HG03521 (cell line): ENCODE results near the gene ME3.
"Not testable (repeated sequence)": the region's sequence is repeated elsewhere in the genome, so short reads cannot be mapped to it uniquely, and the experiment has no call there.

Experiments used
- ATAC-seq: cut with Tn5 transposase; IDR thresholded peaks from one replicate; pipeline ENCODE4 v1.9.1; 2021; ENCODE audit warnings: mild to moderate bottlenecking, moderate library complexity; ENCODE audit not compliant: unreplicated experiment

The ME3 gene

DNA sequence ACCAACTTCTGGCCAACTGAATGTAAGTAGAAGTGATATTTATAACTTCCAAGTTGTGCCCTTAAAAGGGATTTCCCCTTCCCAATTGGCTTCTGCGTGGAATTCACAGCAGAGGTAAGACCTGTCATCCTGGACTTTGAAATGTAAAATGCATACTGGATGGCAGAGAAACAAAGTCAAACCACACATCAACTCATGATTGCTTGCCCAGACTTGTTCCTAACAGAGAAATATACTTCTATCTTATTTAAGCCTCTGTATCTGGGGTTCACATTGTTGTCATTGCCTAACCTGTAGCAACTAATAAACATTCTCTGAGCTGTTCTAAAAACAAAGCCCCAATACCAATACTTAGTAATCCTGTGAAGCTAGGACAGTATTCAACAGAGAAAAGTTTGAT lies 6.2 kb downstream of the ME3 start:
- no peak for ATAC-seq

DNA sequence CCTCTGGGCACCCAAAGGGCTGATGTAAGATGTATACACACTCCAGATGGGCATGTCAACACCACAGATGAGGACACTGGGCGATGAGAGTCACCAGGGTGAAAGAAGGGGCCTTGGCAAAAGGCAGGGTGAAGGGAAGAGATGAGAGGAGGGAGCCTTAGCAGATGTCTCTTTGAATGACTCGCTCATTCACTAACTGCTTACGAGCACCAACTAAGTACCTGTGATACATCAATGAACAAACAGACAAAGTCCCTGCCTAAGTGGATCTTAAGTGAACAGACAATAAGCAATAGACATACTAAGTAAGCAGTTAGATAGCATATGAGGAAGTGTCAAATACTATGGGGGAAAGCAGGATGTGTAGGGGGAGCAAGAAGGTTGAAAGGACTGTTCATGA lies 7.5 kb downstream of the ME3 start:
- ATAC-seq, result no peak

DNA sequence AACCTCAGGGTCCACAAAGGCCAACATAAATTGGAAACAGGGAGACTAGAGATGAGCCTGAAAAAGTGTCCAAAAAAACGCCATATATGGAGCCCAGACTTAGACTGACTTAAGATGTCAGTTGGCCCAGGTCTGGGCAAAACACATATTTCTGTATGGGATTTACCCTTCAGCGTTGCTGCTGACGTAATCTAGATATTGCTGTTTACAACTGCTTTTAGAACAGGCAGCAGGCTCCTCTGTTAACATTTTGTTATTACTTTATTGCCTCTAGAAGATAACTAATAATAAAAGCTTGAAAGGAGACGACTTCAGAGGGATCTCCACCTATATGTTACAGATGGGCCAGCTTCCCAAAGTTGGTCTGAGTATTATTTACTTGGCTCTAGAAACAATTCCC lies 8.7 kb downstream of the ME3 start:
- no peak for ATAC-seq

DNA sequence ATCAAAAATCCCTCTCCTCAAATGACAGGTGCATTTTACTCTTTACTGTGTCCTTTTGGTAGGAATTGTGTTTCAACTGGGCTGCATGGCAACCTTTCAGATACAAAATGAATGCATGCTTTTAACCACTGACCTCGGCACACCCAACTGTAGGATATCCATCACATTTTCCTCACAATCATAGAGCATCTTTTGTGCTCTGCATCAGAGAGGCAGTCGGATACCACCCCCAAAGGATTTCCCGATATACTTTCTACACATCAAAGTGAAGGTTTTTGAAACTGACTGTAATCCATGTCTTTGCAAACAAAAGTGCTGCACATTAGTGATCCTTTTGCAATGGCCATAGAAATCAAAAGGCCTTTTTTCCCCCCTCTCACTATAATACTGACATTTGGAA lies 9.1 kb downstream of the ME3 start:
- no peak for ATAC-seq

DNA sequence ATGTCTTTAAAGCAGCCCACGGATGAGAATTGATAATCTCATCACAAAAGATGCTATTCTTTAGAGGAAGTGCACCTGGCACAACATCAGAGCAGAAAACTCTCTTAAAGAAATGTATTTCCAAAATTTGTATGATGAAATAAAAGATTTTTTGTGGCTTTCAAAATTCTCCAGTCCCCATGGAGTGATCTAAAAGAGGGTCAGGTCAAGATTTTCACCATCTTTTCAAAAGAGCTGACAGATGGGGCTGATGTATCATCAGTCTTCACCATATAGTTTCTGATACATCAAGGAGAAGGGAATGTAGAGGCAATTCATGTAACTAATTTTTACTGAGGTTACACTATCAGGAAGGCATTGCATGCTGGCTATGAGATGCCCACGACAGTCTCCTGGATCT lies 11.7 kb downstream of the ME3 start:
- no peak for ATAC-seq

DNA sequence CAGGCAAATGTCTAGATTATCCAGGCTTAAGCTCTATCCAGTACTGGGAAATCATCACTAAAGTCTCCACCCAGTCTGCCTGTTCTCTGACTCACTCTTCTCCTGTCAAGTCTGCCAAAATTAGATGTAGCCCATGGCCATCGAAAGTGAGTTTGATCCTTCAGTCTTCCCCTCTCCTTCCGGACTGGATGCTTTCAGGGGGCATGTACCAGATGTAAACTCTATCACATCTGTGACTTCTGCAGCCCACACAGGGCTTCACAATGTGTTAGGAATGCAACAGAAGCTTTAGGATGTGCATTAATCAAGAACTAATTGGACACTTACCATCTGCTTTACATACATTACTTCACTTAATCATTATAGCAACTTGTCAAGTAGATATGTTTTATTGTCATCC lies 12.3 kb downstream of the ME3 start:
- ATAC-seq, result no peak

DNA sequence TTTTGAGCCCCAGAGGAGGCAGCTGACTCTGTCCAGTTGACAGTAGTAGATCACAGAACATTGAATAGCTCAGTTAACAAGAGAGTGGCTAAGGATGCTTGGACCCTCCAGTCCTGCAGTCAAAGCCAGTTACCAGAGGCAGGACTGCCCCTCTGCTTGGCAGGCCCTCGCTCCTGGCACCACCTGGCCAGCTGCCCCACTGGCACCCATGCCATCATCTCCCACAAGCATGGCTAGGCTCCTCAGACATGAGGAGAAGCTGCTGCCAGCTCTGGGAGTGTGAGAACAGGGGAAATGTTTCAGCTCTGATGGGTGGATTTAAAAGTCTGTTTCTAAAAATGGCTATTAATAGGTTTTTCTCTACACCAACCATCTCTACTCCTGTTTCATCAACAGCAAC lies 13.9 kb downstream of the ME3 start:
- ATAC-seq, result no peak

DNA sequence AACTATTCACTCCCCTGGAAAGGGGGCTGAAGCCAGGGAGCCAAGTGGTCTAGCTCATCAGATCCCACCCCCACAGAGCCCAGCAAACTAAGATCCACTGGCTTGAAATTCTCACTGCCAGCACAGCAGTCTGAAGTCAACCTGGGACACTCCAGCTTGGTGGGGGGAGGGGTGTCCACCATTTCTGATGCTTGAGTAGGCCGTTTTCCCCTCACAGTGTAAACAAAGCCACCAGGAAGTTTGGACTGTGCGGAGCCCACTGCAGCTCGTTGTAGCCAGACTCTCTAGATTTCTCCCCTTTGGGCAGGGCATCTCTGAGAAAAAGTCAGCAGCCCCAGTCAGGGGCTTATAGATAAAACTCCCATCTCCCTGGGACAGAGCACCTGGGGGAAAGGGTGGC lies 27.2 kb downstream of the ME3 start:
- ATAC-seq, result not testable (repeated sequence)

DNA sequence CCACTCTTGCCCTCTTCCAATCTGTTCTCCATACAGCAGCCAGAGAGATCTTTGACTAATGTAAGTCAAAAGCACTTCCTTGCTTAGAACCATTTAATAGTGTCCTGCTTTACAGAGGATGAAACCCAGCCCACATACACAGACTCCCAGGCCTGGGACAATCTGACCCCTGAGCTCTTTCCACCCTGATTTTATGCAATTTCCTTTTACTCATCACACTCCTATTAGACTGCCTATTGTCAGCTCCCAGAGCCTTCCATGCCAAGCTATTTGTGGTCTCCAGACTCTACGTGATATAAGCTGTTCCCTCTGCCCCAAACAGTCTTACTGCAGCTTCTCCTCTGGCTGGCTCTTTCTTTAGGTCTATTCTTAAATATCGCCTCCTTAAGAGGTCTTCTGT lies 28.1 kb downstream of the ME3 start:
- no peak for ATAC-seq

DNA sequence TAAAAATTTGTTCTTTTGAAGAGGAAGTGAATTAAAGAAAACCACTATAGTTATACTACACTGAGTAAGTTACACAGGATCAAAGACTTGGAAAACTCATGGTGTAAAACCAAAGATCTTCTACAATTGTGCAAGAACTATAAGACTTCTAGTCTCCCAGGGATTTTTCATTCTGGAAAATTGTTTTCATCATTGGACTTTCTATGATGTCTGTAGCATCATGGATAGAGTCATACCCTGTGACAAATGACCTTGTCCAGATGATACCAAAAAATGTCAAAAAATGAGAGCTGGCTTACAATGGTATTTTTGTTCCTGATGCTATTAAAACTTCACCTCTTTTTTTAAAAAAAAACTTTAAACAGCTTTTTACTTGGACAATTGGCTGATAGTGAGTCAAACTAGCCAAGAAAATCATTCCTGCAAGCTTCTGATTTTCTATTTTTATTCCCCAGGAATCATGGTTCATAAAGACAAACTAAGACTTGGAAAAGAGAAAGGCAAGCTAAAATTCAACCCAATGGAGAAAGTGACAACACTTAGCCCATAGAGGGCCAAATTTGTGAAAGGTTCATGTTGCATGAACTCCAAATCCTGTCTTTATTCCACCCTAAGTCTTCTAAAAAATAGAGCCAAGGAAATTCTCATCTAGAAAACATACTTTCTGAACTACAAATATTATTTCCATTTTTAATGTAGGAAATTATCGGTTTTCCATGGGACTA lies 30.7 kb downstream of the ME3 start:
- no peak for ATAC-seq

DNA sequence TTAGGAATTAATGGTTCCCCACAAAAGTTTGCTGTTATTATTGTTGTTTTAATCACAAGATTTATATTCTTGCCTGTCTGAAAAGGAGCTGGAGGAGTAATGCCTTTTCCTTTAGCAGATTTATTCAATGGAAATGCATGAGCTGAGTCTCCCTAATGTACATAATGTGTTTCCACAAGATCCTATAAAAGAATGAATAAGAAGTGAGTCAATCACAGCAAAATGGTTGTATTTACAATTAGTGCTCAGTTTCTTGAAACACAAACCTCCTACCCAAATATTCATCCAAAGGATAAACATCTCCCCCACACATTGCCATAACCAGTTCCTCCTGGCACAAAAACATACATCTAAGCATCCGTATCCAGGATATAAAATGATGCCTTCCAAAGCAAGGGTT lies 33.3 kb downstream of the ME3 start:
- ATAC-seq, result no peak

DNA sequence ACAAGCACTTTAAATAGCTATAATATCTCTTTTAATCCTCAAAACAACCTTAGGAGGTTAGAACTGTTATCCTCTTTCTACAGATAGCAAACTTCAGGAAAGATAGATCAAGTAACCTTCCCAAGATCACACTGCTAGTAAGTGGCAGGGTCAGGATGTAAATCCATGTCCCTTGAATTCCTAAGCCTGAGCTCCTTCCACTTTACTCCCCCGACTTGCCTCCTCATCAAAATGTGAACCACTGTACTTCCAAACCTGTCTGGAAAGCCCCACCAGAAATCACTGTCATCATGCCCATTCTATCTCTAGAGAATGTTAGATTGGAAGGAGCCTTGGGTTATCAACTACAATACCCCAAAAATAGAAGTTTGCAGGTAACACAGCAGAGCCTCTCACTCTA lies 33.7 kb downstream of the ME3 start:
- ATAC-seq, result no peak

DNA sequence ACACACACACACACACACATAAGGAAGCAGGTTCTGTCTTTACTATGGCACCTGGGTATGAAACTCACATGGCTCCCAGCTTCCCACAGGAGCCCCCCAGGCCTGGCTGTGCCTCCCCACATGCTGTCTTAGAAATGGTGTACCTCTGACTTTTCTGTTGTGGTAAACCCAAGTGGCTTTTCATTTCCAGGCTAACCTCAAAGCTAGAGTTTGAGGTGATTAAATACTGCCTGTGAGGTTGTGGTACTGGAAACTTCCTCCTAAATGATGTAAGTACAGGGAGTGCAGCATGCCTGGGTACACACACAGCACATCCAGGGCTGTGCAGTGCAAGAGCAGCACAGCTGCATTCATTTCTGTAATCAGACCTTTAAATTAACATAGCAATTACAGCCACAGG lies 34.4 kb downstream of the ME3 start:
- no peak for ATAC-seq

DNA sequence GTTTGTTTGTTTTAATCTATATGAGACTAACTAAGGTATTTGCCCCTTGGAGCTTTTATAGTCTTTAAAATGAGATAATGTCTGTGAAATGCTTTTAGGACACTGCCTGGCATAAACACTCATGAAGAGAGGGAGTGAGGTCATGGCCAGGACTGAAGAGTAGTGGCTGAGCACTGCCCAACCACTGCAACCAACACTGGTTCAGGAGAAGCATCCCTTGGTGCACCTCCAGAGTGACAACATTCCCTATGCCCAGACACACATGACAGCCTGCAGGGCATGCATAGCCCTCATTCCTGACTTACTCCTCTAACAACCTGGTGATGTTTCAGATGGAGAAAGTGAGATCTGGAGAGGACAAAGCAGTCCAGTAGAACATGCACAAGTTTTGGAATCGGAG lies 36.1 kb downstream of the ME3 start:
- no peak for ATAC-seq

DNA sequence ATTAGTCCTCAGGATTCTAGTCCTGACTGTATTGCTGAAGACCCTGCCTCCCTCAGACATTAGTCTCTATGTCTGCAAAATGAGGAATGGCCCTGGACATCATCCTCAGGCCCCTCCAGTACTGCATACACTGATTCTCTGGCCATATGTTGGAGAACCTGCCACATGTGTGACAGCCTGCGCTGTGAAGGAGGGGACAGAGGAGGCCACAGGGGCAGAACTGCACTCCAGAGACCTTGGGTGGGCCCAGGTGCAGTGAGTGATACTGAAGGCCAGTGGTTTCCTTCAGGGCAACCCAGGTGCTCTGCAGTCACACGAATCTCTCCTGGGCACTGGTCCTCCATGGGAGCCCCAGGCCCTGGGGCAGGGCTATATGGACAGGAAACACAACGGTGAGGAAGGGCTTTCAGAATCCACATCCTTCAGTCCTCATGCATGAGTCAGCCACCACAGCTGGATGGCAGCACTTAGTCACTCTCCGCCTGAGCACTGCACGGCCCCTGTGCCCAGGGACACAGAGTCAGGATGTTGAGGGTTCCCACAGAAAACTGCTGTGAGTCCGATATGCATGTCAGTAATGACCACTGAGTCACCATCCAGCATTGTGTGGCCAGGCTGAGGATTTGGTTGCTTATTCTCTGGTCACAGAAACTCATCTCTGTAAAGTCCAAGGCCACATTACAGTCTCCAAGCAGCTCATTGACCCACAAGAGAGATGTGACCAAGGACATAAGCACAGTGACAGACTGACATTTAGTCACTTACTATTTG lies 39.7 kb downstream of the ME3 start:
- no peak for ATAC-seq

DNA sequence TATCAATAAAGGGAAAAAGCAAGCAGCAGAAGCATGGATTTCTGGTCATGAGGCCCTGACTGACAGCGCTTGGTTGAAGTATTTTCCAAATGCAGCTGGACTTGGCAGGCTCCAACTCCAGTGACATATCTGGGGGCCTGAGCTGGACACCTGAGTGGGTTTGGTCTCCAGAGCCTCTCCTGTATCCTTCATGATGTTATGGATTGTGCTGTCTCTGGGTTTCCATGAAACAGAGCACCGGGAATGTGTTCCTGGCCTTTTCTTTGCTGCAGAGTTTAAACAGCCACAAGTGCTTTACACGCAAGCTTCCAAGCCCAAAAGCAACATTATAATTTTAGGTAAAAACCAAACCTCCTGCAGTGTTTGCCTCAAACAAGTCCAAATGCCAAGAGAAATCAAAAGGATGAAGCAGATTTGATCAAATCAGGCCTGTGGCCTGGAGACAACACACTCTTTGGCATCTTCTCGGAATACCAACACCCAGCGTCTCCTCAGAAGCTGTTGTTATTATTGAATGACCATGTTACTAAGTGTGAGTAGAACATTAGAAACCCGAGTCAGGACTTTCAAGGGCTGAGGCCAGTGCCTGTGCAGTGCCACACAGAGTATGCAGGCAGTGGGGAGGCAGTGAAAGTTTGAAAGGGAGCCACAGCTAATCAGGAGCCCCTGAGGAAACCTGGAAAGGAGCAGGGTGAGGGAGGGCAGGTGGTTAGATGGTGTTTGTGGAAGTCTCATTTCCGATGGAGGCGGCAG lies 42.0 kb downstream of the ME3 start:
- ATAC-seq, result no peak

DNA sequence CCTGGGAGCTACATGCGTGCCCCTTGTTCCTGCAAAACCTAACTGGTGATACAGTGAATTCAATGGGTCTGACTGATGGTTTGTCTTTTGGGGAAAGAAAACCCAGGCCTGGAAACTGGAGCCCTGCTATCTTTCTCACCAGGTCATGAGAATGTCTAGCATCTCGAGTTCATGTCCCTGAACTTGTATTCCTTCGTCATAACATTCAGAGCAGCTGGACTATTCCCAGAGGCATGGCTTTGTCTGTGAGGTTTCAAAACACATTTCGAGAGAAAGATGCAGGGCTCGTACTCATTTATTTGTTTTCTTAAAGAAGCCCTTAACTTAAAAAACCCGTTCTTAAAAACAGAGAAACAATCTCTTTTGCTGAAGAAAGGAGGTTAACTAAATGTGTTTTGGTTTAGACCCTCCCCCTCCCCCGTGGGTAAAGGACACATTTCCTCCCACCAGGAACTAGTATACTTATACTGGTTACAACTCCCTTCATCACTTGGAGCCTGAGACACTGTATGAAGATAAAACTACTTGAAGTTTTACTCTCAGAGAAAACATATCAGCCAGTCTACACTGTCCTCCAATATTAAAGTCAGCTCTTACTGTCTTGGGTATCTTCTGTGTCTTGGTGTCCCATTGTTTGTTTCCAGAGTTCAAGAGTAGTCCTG lies 43.2 kb downstream of the ME3 start:
- ATAC-seq, result no peak

DNA sequence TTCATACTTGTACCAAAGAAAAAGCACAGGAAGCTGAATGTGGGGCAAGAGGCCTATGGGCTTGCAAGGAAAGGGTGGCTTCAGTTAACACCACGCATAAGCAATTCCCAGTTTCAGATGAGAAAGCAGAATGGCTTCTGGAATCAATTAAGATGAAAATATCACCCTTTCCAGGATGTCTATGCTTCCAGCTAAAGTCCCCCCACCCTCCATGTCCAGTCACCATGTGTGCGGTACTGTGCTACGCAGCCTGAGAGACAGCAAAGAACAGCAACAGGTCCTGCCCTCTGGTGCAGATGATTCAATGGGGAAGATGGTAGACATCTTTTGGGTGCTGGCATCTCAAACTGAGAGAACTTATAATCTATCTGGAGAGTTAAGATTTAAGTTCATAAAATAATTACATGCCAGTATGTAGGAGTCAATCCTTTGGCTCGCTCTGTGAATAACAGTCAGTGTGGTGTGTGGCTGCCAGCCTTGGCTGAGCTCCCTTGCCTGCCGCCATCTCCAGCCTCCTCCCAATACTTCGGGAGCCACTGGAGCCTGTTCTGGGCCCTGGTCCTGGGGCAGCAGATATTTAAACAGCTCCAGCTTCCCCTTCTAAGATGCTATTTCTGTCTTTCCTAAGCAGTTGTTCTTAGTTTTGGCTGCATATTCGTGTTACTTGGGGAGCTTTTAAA lies 44.5 kb downstream of the ME3 start:
- ATAC-seq, result no peak

DNA sequence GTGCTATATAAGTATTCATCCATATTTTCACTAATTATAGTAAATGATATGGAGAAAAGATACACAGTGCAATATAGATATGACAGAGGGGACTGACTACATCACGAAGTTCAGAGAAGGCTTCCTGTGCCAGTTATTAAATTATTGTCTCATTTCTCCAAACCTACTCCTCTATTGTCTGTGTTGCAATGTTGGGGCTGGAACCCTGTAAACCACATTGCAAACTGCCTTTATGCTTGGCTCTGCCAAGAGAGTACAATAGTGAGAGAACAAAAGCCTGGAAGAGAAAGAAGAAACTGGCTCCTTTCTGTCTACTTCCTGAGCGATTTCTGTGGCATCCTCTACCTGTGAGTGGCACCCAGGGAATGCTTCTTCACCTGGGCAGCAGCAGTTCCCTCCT lies 46.4 kb downstream of the ME3 start:
- ATAC-seq, result no peak

DNA sequence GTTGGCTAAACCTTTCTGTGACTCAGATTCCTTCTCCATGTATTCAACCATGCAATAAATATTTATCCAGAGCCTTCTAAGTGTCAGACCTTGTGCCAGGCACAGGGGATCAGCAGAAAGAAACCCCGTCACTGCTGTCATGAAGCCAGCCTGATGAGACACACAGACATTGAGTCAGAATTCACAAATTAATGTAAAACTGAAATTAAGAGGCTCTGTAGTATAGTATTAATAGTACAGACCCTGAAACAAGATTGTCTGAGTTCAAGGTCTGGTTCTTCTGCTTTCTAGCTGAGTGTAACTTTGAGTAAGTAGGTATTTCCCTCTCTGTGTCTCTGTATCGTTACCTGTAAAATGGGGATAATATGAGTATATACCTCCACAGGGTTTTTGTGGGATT lies 46.9 kb downstream of the ME3 start:
- ATAC-seq, result no peak

DNA sequence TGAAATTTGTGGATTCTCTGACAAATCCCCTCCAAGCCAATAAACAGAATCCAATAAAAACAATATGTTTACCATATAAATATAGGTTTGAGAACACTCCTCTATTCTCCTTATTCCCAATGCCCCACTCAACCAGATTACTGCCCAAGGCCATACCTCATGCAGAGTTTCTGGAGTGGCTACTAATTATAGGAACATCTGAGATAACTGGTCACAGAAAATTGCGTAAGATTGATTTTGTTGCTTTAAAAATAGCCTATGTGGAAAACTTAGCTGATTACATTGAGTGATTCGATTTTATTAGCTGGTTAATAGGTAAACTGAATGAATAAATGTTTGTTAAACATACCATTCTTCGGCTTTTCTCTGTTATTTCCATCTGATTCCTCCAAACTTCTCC lies 48.0 kb downstream of the ME3 start:
- ATAC-seq, result no peak
